IPS DF 6.9 (cell line): ENCODE data around the gene TSPAN9.

ENCODE experiments used
- DNase-seq: peaks from one replicate; pipeline ENCODE4 v3.0.0-alpha.2; 2013; ENCODE audit warnings: low read depth, low spot score
- H3K27ac ChIP-seq: one replicate; pipeline ENCODE4 v1.5.1; 2013; ENCODE audit warnings: low read length, control low read depth
- H3K27me3 ChIP-seq: 2 replicates; pipeline ENCODE4 v1.6.1; 2013; ENCODE audit warnings: mild to moderate bottlenecking, low read length; ENCODE audit not compliant: control insufficient read depth, insufficient read depth
- H3K36me3 ChIP-seq: 2 replicates; pipeline ENCODE4 v1.6.1; 2013; ENCODE audit warnings: low read length; ENCODE audit not compliant: control insufficient read depth, insufficient read depth
- H3K4me1 ChIP-seq: 2 replicates; pipeline ENCODE4 v1.6.1; 2013; ENCODE audit warnings: low read length; ENCODE audit not compliant: control insufficient read depth, insufficient read depth
- H3K4me3 ChIP-seq: 2 replicates; pipeline ENCODE4 v1.5.1; 2013; ENCODE audit warnings: mild to moderate bottlenecking, low read length
- H3K9me3 ChIP-seq: 2 replicates; pipeline ENCODE4 v1.6.1; 2013; ENCODE audit warnings: low read length, inconsistent platforms; ENCODE audit not compliant: control insufficient read depth, insufficient read depth
- WGBS: extraction: QIAGEN DNeasy Blood & Tissue Kit; methylation state at CpG from one replicate; pipeline ENCODE4 v1.1.7; 2013; ENCODE audit warnings: mixed read lengths, missing lambda C conversion rate; ENCODE audit not compliant: insufficient read length, insufficient coverage; 5-methylcytosine and 5-hydroxymethylcytosine counted together

The TSPAN9 gene

DNA sequence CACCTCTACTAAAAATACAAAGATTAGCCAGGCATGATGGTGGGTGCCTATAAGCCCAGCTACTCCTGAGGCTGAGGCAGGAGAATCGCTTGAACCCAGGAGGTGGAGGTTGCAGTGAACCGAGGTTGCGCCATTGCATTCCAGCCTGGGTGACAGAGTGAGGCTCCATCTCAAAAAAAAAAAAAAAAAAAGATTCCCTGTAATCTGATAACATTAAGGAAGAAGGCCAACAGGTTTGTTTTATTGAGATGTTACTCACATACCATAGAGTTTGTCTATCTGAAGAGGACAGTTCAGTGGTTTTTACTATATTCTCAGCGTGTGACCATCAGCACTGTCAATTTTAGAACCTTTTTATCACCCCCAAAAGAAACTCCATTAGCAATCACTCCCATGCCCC is 37.5 kb downstream of the TSPAN9 start:
- Histone ChIP-seq H3K9me3 (no peaks in the 10 kb centered on the region), H3K27me3 (no peaks in the 10 kb centered on the region), H3K27ac (no peak overlapping the region), H3K36me3 (no peaks in the 10 kb centered on the region), H3K4me1 (no peaks in the 10 kb centered on the region), H3K4me3 (no peak overlapping the region)
- WGBS = no CpG with 5 or more reads among the region's 4 CpGs
- DNase-seq = no peak

DNA sequence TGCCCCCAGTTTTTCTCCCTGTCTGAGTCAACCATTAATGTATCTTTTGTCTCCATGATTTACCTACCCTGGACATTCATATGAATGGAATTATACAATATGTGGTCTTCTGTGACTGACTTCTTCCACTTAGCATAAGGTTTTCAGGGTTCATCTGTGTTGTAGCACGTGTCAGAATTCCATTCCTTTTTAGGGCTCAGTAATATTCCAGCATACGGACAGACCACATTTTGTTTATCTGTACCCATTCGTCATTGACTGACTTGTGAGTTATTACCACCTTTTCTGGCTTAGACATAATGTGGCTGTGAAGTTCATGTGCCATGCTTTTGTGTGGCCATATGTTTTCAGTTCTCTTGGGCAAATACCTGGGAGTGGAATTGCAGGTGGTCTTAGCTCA is 37.9 kb downstream of the TSPAN9 start:
- Histone ChIP-seq H3K4me3 (no peak overlapping the region), H3K9me3 (no peaks in the 10 kb centered on the region)
- no CpG with 5 or more reads among the region's 3 CpGs for WGBS

DNA sequence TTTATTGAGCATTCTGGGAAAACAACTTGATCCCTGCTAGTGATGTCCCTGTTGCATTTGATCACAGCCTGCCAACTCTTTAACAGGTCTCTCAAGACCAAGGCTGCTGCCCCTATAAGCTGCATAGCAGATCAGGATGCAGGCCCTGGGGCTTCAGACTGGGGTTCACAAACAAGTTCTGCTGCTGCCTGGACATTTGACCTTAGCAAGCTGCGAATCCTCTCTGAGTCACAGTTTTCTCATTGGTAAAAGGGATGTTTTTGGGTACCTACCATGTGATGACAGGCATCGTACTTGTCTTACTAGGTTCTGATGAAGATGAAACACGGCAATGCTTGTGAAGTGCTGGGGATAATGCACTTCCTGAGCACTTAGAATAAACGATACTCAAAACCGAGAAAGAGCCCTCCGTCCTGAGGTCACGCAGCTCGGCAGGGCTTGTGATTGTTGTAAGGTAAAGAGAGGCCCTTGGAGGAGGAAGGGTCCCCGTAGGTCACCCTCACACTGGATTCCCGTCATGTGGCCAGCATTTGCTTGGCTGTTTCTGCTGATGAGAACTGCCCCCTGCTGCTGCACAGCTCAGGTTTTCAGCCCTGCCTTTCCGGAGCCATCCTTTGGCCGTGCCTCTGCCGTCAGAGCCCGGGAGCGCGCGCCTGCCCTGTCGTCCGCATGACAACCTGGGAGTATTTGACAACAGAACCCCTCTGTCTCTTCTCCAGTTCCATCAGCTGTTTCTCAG is 39.1 kb downstream of the TSPAN9 start:
- Histone ChIP-seq H3K27me3 (no peaks in the 10 kb centered on the region), H3K9me3 (no peaks in the 10 kb centered on the region), H3K4me3 (no peak overlapping the region), H3K27ac (no peak overlapping the region), H3K4me1 (no peaks in the 10 kb centered on the region), H3K36me3 (no peaks in the 10 kb centered on the region)
- DNase-seq = no peak
- WGBS = no CpG with 5 or more reads among the region's 19 CpGs

More for the DNA sequence above, 37.9 kb downstream of the TSPAN9 start:
- Histone ChIP-seq H3K27me3 (no peaks in the 10 kb centered on the region), H3K36me3 (no peaks in the 10 kb centered on the region), H3K4me1 (no peaks in the 10 kb centered on the region), H3K27ac (no peak overlapping the region)
- DNase-seq = no peak

DNA sequence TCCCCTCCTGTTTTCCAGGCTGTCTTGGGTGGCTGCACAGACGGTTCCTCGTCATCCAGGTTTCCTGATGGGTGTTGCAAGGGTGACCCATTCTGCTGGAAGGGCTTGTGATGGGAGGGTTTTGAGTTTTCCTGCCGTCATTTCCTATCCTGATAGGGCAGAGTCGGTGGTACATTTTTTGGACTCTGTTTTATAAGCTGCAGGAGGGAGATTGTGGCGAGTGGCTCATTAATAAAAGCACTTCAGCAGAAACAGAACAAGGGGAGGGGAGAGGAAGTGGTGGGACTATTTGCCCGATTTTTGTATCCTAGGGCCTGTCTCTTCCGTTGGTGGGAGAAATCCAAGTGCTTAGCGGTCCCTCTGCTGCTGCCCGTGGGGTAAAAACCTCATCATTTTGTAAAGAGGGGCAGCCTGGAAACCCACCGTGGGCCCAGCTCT is 40.0 kb downstream of the TSPAN9 start:
- H3K27ac ChIP-seq = no peak overlapping the region
- H3K27me3 ChIP-seq = no peaks in the 10 kb centered on the region
- no peak for DNase-seq
- H3K4me1 ChIP-seq = no peaks in the 10 kb centered on the region
- no peaks in the 10 kb centered on the region for H3K36me3 ChIP-seq
- H3K4me3 ChIP-seq = no peak overlapping the region
- no CpG with 5 or more reads among the region's 10 CpGs for WGBS
- H3K9me3 ChIP-seq = no peaks in the 10 kb centered on the region

DNA sequence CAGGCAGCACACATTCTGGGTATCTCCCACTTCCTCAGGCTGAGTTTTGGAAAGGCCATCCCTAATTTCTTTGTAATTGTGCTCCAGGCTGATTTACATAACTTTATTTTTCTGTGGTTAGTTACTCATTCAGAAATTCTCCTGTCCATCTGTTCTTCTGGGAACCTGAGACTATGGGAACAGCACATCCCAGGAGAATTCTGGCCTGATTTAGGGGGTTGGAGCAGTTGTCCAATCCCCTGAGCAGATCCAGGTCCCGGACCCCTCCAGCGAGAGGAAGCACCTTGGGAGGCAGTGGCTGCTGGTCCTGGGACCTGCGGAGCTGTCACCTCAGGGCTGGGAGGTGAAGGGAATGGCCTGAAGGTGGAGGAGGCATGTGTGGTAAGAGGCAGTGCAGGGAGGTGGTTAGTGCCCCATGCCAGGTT is 40.4 kb downstream of the TSPAN9 start:
- no peak overlapping the region for H3K27ac ChIP-seq
- no peak overlapping the region for H3K4me3 ChIP-seq
- no peaks in the 10 kb centered on the region for H3K36me3 ChIP-seq
- WGBS = no CpG with 5 or more reads among the region's 3 CpGs
- no peak for DNase-seq
- no peaks in the 10 kb centered on the region for H3K27me3 ChIP-seq
- H3K9me3 ChIP-seq = no peaks in the 10 kb centered on the region
- no peaks in the 10 kb centered on the region for H3K4me1 ChIP-seq

DNA sequence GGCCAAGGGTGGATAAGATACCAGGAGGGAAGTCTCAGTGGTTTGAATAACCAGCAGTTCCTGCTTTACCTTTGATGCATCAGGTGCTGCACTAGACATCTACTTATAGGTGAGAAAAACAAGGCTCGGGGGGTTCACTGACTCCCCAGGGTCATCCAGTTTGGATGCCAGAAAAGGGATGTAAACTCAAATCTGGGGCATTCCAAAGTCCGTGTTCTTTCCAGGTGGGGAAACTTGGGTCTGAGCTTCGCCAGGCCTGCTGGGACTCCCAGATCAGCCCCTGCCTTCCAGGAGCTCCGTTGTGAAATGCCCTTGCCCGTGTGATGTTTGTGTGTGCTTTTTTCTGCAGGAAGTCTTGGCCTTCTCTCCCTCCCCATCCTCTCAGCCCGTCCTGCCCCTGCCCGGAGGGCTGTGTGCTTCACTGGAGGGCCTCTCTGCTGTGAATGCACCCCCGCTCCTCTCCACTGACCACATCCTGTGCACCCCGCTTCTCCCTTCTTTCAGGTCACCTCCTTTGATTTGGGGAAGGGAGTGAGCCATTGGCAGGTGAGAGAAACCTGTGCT is 42.1 kb downstream of the TSPAN9 start:
- WGBS = no CpG with 5 or more reads among the region's 9 CpGs
- no peaks in the 10 kb centered on the region for H3K36me3 ChIP-seq
- no peak for DNase-seq
- no peak overlapping the region for H3K4me3 ChIP-seq
- no peaks in the 10 kb centered on the region for H3K4me1 ChIP-seq
- H3K9me3 ChIP-seq = no peaks in the 10 kb centered on the region
- no peak overlapping the region for H3K27ac ChIP-seq
- H3K27me3 ChIP-seq = no peaks in the 10 kb centered on the region

DNA sequence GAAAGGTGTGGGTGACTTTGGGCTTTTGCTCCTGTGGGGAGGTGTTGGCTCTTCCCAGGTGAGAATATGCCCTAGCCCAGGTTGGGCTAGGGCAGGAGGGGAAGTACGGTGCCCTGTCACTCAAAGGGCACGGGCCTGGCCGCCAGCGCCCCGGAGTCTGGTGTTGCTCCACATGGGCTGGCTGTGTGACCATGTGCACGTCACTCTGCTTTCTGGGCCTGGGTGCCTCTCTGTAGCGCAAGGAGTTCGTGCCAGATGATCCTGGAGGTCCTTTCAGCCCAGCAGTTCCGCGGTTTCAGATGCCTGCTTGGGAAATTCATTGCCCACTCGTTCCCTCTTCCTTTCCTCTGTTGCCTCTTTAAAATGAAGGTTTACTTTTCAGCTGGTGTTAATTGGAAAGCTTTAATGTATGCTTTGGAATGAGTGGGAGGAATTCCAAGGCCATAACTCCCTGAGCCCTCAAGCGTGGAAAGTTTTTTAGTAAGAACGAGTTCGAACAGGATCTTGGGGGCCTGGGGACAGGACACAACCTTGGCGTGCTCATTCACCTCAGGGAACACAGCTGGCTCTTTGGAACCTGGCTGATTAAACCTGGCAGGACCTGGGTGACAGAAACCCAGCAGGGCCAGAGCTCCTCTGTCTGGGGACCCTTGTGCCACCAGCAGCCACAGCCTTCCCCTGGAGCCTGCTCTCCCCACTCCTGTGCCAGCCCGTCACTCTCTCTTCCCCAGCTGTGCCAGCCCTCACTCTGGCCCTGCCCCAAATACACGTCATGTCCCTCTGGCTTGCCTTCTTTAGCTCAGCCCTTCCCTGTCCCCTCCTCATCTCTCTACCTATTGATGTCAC is 42.8 kb downstream of the TSPAN9 start:
- no peaks in the 10 kb centered on the region for H3K9me3 ChIP-seq
- no peak for DNase-seq
- no CpG with 5 or more reads among the region's 17 CpGs for WGBS
- H3K27me3 ChIP-seq = no peaks in the 10 kb centered on the region
- H3K27ac ChIP-seq = no peak overlapping the region
- H3K36me3 ChIP-seq = no peaks in the 10 kb centered on the region
- no peaks in the 10 kb centered on the region for H3K4me1 ChIP-seq
- no peak overlapping the region for H3K4me3 ChIP-seq

DNA sequence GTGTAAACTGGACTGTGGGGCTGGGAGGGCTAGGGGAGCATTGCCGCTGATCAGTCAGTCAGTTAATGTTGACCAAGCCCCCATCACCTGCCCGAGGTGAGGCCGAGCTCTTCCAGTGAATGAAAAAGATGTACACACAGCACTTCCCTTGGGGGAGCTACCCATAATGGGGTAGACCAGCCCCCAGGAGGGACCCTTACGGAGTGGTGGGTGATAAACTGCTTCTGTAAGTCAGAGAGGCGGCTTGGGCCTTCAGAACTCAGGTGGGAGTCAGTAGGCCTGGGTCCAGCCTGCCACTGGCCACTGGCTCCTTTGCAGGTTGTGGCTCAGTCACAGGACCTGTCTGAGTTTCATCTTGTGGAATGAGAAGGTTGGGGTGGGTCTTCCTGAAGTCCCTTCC is 43.5 kb downstream of the TSPAN9 start:
- no peaks in the 10 kb centered on the region for H3K4me1 ChIP-seq
- H3K36me3 ChIP-seq = no peaks in the 10 kb centered on the region
- H3K4me3 ChIP-seq = no peak overlapping the region
- DNase-seq = no peak
- no peak overlapping the region for H3K27ac ChIP-seq
- H3K27me3 ChIP-seq = no peaks in the 10 kb centered on the region
- no CpG with 5 or more reads among the region's 5 CpGs for WGBS
- H3K9me3 ChIP-seq = no peaks in the 10 kb centered on the region

DNA sequence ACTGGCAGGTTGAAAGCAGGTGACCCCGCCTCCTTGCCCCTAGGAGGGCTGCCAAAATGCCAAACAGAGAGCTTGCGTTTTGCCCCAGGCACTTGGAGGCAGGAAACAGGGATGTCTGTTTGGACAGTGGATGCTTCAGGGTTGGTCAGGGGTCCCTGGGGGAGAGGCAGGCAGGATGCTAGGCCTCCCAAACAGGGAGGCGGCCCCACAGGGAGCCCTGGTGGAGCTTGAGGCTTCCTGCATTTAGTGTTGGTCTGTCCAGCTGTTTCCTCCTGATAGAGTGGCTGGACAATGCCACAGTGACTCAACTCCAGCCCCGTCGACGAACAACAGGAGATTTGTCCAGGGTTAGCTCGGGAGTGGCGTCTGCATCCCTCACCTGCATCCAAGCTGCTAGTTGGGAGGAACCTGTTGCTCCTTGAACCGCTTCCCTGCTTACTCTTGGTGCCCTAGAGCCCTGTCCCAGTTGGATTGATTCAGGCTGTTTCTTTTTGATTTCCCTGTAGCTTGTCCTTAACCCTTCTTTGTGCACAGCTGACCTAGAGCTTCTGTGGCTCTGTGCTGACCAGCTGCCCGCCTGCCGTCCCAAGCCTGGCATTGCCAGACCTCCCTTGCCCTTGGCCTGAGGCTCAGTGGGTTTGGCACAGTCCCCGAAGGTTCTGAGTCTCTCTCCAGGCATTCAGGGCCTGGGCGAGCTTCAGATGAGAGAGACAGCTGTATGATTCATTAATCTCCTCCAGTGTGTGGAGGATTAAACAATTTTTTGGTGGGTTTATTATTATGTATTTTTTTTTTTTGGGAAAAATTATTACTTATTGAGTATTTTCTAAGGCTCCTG is 45.9 kb downstream of the TSPAN9 start:
- no peaks in the 10 kb centered on the region for H3K9me3 ChIP-seq
- H3K4me1 ChIP-seq = no peaks in the 10 kb centered on the region
- no peak for DNase-seq
- H3K27ac ChIP-seq = no peak overlapping the region
- H3K4me3 ChIP-seq = no peak overlapping the region
- no CpG with 5 or more reads among the region's 13 CpGs for WGBS
- H3K36me3 ChIP-seq = no peaks in the 10 kb centered on the region
- no peaks in the 10 kb centered on the region for H3K27me3 ChIP-seq

DNA sequence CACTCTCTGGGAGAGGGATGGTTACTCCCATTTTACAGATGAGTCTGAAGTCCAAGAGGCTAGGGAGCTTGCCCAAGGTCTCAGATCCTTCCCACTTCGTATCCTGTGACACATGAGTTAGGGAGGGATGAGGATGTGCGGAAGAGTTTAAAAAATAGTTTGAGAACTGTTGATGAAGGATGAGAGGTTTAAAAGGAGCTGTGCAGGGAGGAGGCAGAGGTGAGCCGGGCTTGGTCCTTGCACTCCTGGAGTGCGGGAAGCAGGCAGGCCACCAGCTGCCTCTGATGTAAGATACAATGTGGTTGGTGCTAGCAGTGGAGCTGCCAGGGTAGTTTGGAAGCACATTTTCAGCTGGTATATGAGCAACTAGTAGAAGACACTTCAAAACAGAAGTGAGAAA is 46.5 kb downstream of the TSPAN9 start:
- Histone ChIP-seq H3K27ac (no peak overlapping the region), H3K27me3 (no peaks in the 10 kb centered on the region), H3K36me3 (no peaks in the 10 kb centered on the region), H3K4me3 (no peak overlapping the region), H3K4me1 (no peaks in the 10 kb centered on the region), H3K9me3 (no peaks in the 10 kb centered on the region)
- DNase-seq = no peak
- 100% methylated on average over 1 of the region's 4 CpGs for WGBS
